ENCODE measurements around the gene AXIN1. TPM values are rescaled to one million over a fixed set of nuclear protein-coding genes. Genes with fewer than 3 reads are reported as not detected.
A peak's percentile ranks its signal among the peaks of the same experiment; 100 is the strongest.
"Not testable (repeated sequence)": the region's sequence is repeated elsewhere in the genome, so short reads cannot be mapped to it uniquely, and the experiment has no call there.

The AXIN1 gene
- total and polyA plus RNA-seq, 8 donors = 11.7 to 69.2 (median 17.4) TPM

DNA sequence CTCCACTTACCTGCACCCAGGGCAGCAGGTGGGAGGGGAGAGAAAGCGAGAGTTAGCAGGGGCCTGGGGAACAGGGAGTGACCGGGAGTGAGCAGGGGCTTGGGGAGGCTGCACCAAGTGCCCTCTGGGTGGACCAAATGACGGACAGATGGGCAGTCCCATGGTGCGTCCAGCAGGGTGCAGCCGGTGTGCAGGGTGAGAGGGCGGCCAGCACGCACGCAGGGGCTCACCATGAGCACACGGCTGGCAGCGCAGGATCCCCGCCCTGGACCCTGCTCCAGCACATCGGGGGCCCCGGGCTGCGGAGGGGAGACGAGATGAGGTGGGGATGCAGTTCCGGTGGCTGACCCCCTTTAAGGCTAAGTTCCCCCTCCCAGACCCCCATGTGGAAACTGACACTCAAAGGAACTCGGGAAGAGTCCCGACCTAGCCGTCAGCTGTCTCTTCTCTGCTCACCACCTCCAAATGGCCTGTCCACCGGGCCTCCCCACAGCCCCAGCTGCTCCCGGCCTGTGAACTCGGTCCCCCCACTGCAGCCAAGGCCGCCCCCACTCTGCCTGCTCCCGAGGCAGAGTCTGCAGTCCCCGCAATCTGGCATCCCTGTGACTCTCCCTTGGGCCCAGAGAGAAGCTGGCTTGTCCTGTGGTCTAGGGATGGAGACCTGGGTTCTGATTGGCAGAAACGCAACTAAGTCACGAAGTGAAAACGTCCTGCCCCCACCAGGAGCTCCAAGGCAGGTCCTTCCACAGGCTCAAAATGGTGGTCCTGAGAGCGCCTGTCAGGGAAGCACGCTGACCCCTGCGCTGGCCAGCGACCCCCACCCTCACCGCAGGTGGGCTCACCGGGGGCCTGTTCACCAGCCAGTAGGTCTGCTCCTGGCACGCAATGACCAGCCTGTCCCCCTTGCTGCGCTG is 79.6 kb downstream of the AXIN1 start:
- Histone ChIP-seq H3K4me1 (peaks cover 12 to 39% (median 31%) of the 10 kb centered on the region in 4 donors), H3K27me3 (peaks cover 0 to 39% (median 8%) of the 10 kb centered on the region in 3 donors), H3K27ac (no peak overlapping the region), H3K4me3 (no peak overlapping the region), H3K36me3 (no peaks in the 10 kb centered on the region), H3K9me3 (no peaks in the 10 kb centered on the region)
- intact Hi-C loops (cut with DNase I; ENCODE audit: low total_unique reads) = no loop called here
- DNase-seq = no peak
- TF ChIP-seq, protein P1, sequence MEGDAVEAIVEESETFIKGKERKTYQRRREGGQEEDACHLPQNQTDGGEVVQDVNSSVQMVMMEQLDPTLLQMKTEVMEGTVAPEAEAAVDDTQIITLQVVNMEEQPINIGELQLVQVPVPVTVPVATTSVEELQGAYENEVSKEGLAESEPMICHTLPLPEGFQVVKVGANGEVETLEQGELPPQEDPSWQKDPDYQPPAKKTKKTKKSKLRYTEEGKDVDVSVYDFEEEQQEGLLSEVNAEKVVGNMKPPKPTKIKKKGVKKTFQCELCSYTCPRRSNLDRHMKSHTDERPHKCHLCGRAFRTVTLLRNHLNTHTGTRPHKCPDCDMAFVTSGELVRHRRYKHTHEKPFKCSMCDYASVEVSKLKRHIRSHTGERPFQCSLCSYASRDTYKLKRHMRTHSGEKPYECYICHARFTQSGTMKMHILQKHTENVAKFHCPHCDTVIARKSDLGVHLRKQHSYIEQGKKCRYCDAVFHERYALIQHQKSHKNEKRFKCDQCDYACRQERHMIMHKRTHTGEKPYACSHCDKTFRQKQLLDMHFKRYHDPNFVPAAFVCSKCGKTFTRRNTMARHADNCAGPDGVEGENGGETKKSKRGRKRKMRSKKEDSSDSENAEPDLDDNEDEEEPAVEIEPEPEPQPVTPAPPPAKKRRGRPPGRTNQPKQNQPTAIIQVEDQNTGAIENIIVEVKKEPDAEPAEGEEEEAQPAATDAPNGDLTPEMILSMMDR (IDR thresholded peaks at IDR 0.05) = no peak
- TF ChIP-seq POLR2A (IDR thresholded peaks at IDR 0.05) = no peak
- no peak for TF ChIP-seq POLR2AphosphoS5 (IDR thresholded peaks at IDR 0.05)
- TF ChIP-seq EP300 (IDR thresholded peaks at IDR 0.05) = no peak
- WGBS, 5 donors = 80 to 82% (median 81%) methylated on average over 21 to 36 of the region's 36 CpGs

GRCh38 chr16:270381-271255 is 81.9 kb downstream of the AXIN1 start:
- peaks cover 0 to 3% (median 2%) of the 10 kb centered on the region in 4 donors for H3K36me3 ChIP-seq
- TF ChIP-seq EP300 (IDR thresholded peaks at IDR 0.05) (no peak), POLR2AphosphoS5 (IDR thresholded peaks at IDR 0.05) (no peak), POLR2A (IDR thresholded peaks at IDR 0.05) (no peak)
- TF ChIP-seq, protein P1 (IDR thresholded peaks at IDR 0.05) = no peak
- peaks cover 12 to 38% (median 32%) of the 10 kb centered on the region in 4 donors for H3K4me1 ChIP-seq
- no peak overlapping the region for H3K4me3 ChIP-seq
- H3K27ac ChIP-seq = no peak overlapping the region
- DNase-seq = peak in 1 of 2 donors; percentile 1
- peaks cover 0 to 25% (median 8%) of the 10 kb centered on the region in 3 donors for H3K27me3 ChIP-seq
- WGBS, 5 donors = 87 to 93% (median 92%) methylated on average over 23 to 34 of the region's 34 CpGs
- intact Hi-C loops (cut with DNase I; ENCODE audit: low total_unique reads) = no loop called here
- no peaks in the 10 kb centered on the region for H3K9me3 ChIP-seq

DNA sequence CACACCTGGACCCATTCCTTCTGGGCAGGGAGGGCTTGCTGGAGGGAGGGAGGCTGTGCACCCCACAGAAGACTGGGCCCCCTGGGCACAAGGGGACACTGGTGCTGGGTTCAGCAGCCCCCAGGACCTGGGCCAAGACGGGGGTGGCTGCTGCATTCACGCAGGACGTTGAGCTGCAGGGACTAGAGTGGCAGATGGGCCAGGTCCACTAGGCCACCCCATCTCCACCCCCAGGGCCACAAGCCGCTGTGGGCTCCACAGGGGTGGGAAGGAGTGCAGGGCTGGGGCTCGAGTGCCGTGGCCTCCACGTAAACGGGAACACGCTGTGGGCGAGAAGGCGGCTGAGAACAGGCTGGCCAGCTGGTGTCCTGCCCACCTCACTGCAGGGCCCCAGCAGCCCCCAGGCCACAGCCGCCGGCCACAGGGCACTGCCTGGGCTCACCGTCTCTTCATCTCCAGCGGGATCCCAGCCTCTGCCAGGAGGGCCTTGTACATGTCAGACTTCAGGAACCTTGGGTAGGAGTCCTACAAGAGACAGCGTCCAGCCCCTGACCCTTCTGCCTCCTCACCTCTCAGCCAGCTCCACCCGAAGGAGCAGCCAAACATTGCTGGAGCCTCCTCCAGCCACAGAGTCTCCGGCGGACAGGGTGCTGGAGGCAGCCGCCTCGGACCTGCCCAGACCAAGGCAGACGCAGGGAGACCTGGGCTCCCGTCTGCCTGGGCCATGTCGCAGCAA is 83.3 kb downstream of the AXIN1 start:
- H3K4me3 ChIP-seq = no peak overlapping the region
- no peak for TF ChIP-seq EP300 (IDR thresholded peaks at IDR 0.05)
- intact Hi-C loops (cut with DNase I; ENCODE audit: low total_unique reads) = no loop called here

DNA sequence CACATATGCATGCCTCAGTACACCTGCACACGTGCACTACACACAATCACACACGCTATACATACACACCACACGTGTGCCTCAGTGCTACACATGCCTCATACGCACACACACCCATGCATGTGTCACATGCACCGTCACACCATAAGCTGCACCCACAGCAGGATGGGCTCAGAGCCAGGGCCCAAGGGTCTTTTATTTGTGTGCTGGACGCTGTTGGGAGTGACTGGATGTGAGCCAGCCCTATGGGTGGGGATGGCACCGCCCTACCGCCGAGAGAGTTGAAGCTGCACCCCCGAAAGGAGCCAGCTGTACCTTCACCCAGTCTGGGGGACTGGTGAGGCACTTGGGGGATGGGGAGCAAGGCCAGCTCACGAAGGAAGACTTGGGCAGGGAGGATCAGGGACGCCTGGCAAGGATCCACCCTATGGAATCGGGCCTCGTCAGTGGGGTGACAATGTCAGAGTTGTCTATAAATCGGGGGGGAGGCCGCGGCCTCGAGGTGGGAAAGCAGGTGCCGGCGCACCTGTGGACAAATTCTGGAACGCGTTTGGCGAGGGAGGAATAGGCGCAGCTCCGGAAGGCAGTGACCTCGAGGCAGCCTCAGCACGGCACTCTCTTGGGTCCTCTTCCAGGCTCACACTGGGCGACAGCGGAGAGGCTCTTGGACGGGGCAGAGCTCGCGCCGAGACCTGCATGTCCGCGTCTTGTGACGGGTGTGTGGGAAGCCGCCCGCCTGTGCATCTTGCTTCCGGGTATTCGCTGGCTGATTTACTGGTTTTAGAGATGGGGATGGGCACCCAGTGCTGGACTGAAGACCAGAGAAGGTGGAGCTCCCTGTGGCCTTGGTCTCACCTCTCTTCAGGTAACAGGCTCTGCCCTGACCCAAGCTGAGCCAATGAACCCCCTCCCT is 84.1 kb downstream of the AXIN1 start:
- WGBS, 5 donors = 49 to 70% (median 55%) methylated on average over 38 to 40 of the region's 40 CpGs
- peak in 1 of 2 donors; percentile 35 for DNase-seq
- Histone ChIP-seq H3K36me3 (peaks cover 17 to 25% (median 24%) of the 10 kb centered on the region in 4 donors), H3K27ac (no peak overlapping the region), H3K4me3 (no peak overlapping the region), H3K9me3 (no peaks in the 10 kb centered on the region), H3K27me3 (peaks cover 0 to 2% (median 0%) of the 10 kb centered on the region in 3 donors), H3K4me1 (peaks cover 0 to 20% (median 17%) of the 10 kb centered on the region in 4 donors)
- intact Hi-C loops (cut with DNase I; ENCODE audit: low total_unique reads) = no loop called here
- TF ChIP-seq, protein P1 (IDR thresholded peaks at IDR 0.05) = no peak
- TF ChIP-seq POLR2A (IDR thresholded peaks at IDR 0.05) = no peak
- TF ChIP-seq EP300 (IDR thresholded peaks at IDR 0.05) = no peak
- TF ChIP-seq POLR2AphosphoS5 (IDR thresholded peaks at IDR 0.05) = no peak

More for the DNA sequence above, 83.3 kb downstream of the AXIN1 start:
- peaks cover 8 to 17% (median 16%) of the 10 kb centered on the region in 4 donors for H3K36me3 ChIP-seq
- peaks cover 0 to 11% (median 0%) of the 10 kb centered on the region in 3 donors for H3K27me3 ChIP-seq
- no peak overlapping the region for H3K27ac ChIP-seq
- peaks cover 0 to 29% (median 24%) of the 10 kb centered on the region in 4 donors for H3K4me1 ChIP-seq
- WGBS, 5 donors = 84 to 89% (median 87%) methylated on average over 20 to 24 of the region's 24 CpGs
- DNase-seq = no peak
- no peaks in the 10 kb centered on the region for H3K9me3 ChIP-seq

DNA sequence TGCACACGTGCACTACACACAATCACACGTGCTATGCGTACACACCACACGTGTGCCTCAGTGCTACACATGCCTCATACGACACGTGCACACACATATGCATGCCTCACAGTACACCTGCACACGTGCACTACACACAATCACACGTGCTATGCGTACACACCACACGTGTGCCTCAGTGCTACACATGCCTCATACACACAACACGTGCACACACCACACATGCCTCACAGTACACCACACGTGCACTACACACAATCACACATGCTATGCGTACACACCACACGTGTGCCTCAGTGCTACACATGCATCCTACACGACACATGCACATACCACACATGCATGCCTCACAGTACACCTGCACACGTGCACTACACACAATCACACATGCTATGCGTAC is 85.0 kb downstream of the AXIN1 start:
- H3K27ac ChIP-seq; H3K4me3 ChIP-seq; H3K9me3 ChIP-seq; intact Hi-C loops (cut with DNase I; ENCODE audit: low total_unique reads); DNase-seq; H3K27me3 ChIP-seq: not testable (repeated sequence)
- 76 to 88% (median 85%) methylated on average over 17 of the region's 17 CpGs for WGBS, 5 donors
- Histone ChIP-seq H3K4me1 (peaks cover 0 to 19% (median 15%) of the 10 kb centered on the region in 4 donors), H3K36me3 (peaks cover 23 to 33% (median 33%) of the 10 kb centered on the region in 4 donors)
